Adrenal gland (tissue), 5 donors: ENCODE data around the gene SCIMP.

Experiments
- CTCF ChIP-seq, 6 experiments: fragments of 450-650 bp in 4 of 6; fragments of 200-600 bp in 2 of 6; sonication (generic) in 1 of 6; IDR thresholded peaks; 1 replicate in 5 of 6; 2 replicates in 1 of 6; pipeline versions ENCODE4 v1.5.1 to v1.8.0; 2016 to 2021; ENCODE audit warnings: antibody characterized with exemption in 6 of 6, mild to moderate bottlenecking in 2 of 6, moderate library complexity in 1 of 6
- POLR2A ChIP-seq, 2 donors: fragments of 450-650 bp; IDR thresholded peaks; one replicate each; pipeline ENCODE4 v1.6.1; 2017; ENCODE audit warnings: antibody characterized with exemption in 2 of 2, mild to moderate bottlenecking in 2 of 2, moderate library complexity in 1 of 2
- donor health status: DM: no; HTN: no; CAD: no.

- TF ChIP-seq CTCF (IDR thresholded peaks at IDR 0.05) (no peak), POLR2A (IDR thresholded peaks at IDR 0.05) (no peak)
These were observed 22.5 kb upstream of the SCIMP start for GRCh38 chr17:5257124-5257523.
